Gastroesophageal sphincter (tissue), 4 donors: ENCODE data around the gene CALHM2. TPM values are rescaled to one million over a fixed set of nuclear protein-coding genes. Genes with fewer than 3 reads are reported as not detected.

Source experiments
- ATAC-seq: fragments of 150-250 bp; one replicate; pipeline ENCODE4 v1.9.1; 2016; ENCODE audit warnings: mild to moderate bottlenecking, moderate library complexity
- H3K27ac ChIP-seq, 4 donors: fragments of 200-600 bp; sonication (generic) in 3 of 4; 1 replicate in 3 of 4; 2 replicates in 1 of 4; pipeline ENCODE4 v1.5.1; 2016 to 2019
- H3K27me3 ChIP-seq: fragments of 200-600 bp; sonication (generic); one replicate; pipeline ENCODE4 v1.5.1; 2019
- H3K36me3 ChIP-seq, 2 donors: fragments of 200-600 bp; sonication (generic); one replicate each; pipeline ENCODE4 v1.5.1; 2019; ENCODE audit warnings: control low read depth in 1 of 2
- H3K4me1 ChIP-seq, 3 donors: fragments of 200-600 bp; sonication (generic); 1 replicate in 2 of 3; 2 replicates in 1 of 3; pipeline ENCODE4 v1.5.1; 2016 to 2019; ENCODE audit warnings: control low read depth in 2 of 3
- H3K4me3 ChIP-seq, 2 donors: fragments of 200-600 bp; sonication (generic); one replicate each; pipeline ENCODE4 v1.5.1; 2019; ENCODE audit warnings: mild to moderate bottlenecking in 1 of 2, moderate library complexity in 1 of 2
- H3K9me3 ChIP-seq, 3 donors: fragments of 200-600 bp; sonication (generic); one replicate each; pipeline ENCODE4 v1.5.1; 2017 to 2019; ENCODE audit warnings: control low read depth in 2 of 3
- CTCF ChIP-seq, 4 experiments: fragments of 200-600 bp in 2 of 4; fragments of 450-650 bp in 2 of 4; sonication (generic) in 1 of 4; IDR thresholded peaks; one replicate each; pipeline ENCODE4 v1.5.1; 2017 to 2019; ENCODE audit warnings: antibody characterized with exemption in 4 of 4, mild to moderate bottlenecking in 2 of 4, moderate library complexity in 2 of 4
- EP300 ChIP-seq: sonication (generic); formaldehyde crosslinking; IDR thresholded peaks from one replicate; pipeline ENCODE4 v1.6.1; 2017; ENCODE audit warnings: antibody characterized with exemption, mild to moderate bottlenecking
- POLR2A ChIP-seq, 2 donors: fragments of 450-650 bp; IDR thresholded peaks; one replicate each; pipeline ENCODE4 v1.6.1; 2017; ENCODE audit warnings: antibody characterized with exemption in 2 of 2, mild to moderate bottlenecking in 2 of 2, moderate library complexity in 1 of 2
- POLR2AphosphoS5 ChIP-seq: sonication (generic); formaldehyde crosslinking; IDR thresholded peaks from one replicate; pipeline ENCODE4 v1.6.1; 2017; ENCODE audit warnings: antibody characterized with exemption
- WGBS, 2 donors: methylation state at CpG; one replicate each; pipeline ENCODE4 v1.1.5; 2018; ENCODE audit warnings: low coverage in 1 of 2; 5-methylcytosine and 5-hydroxymethylcytosine counted together
- total RNA-seq, 4 donors: library from RNA; depleted of rRNA; stranded (reverse); fragments of >200 nt; gene quantifications; one replicate each; pipeline ENCODE4 v1.1.0, GENCODE V29; 2016

Gene CALHM2
- total RNA-seq, 4 donors from 2014 or later, result 30.8 to 69.3 (median 49.6) TPM

GRCh38 chr10:103443475-103444185 is 8.5 kb downstream of the CALHM2 start:
- Histone ChIP-seq H3K4me1 (peaks cover 0 to 67% (median 36%) of the 10 kb centered on the region in 3 donors), H3K27me3 (no peaks in the 10 kb centered on the region), H3K27ac (peak overlapping the region in 3 of 4 donors; percentile 26 to 91 (median 86)), H3K4me3 (no peak overlapping the region), H3K36me3 (peaks cover 0 to 100% of the 10 kb centered on the region in 2 donors), H3K9me3 (no peaks in the 10 kb centered on the region)
- no peak for TF ChIP-seq CTCF (IDR thresholded peaks at IDR 0.05)
- TF ChIP-seq EP300, result no peak
- no peak for TF ChIP-seq POLR2A (IDR thresholded peaks at IDR 0.05)
- TF ChIP-seq POLR2AphosphoS5, result no peak
- WGBS, 2 donors, result 80 to 83% methylated on average over 7 to 8 of the region's 23 CpGs
- no peak for ATAC-seq

- H3K27me3 ChIP-seq, result no peaks in the 10 kb centered on the region
- H3K4me3 ChIP-seq, result no peak overlapping the region
- peaks cover 0 to 51% (median 21%) of the 10 kb centered on the region in 3 donors for H3K4me1 ChIP-seq
- peaks cover 0 to 100% of the 10 kb centered on the region in 2 donors for H3K36me3 ChIP-seq
- TF ChIP-seq POLR2AphosphoS5 (no peak), EP300 (no peak), POLR2A (IDR thresholded peaks at IDR 0.05) (no peak), CTCF (IDR thresholded peaks at IDR 0.05) (no peak)
- peak overlapping the region in 3 of 4 donors; percentile 10 to 31 (median 29) for H3K27ac ChIP-seq
- WGBS, 2 donors, result 60% methylated on average over 1 of the region's 13 CpGs; no CpG with 5 or more reads in 1 of the 2 donors
- H3K9me3 ChIP-seq, result no peaks in the 10 kb centered on the region
- no peak for ATAC-seq
These were observed 10.1 kb downstream of the CALHM2 start for GRCh38 chr10:103442031-103442461.

- ATAC-seq, result no peak
- H3K27ac ChIP-seq, result peak overlapping the region in 3 of 4 donors; percentile 10 to 31 (median 29)
- H3K4me1 ChIP-seq, result peaks cover 0 to 47% (median 16%) of the 10 kb centered on the region in 3 donors
- WGBS, 2 donors, result no CpG with 5 or more reads among the region's 8 CpGs
- TF ChIP-seq EP300 (no peak), CTCF (IDR thresholded peaks at IDR 0.05) (no peak), POLR2A (IDR thresholded peaks at IDR 0.05) (no peak), POLR2AphosphoS5 (no peak)
- H3K27me3 ChIP-seq, result no peaks in the 10 kb centered on the region
- peaks cover 0 to 100% of the 10 kb centered on the region in 2 donors for H3K36me3 ChIP-seq
- H3K4me3 ChIP-seq, result no peak overlapping the region
- no peaks in the 10 kb centered on the region for H3K9me3 ChIP-seq
These were observed 10.6 kb downstream of the CALHM2 start for GRCh38 chr10:103441611-103442010.

- H3K36me3 ChIP-seq, result peaks cover 0 to 100% of the 10 kb centered on the region in 2 donors
- no peaks in the 10 kb centered on the region for H3K27me3 ChIP-seq
- TF ChIP-seq POLR2AphosphoS5 (no peak), EP300 (no peak), CTCF (IDR thresholded peaks at IDR 0.05) (no peak), POLR2A (IDR thresholded peaks at IDR 0.05) (no peak)
- peak overlapping the region in 1 of 4 donors; percentile 29 for H3K27ac ChIP-seq
- WGBS, 2 donors, result 78 to 92% methylated on average over 4 to 8 of the region's 8 CpGs
- ATAC-seq, result no peak
- no peaks in the 10 kb centered on the region for H3K9me3 ChIP-seq
- H3K4me3 ChIP-seq, result no peak overlapping the region
- H3K4me1 ChIP-seq, result peaks cover 0 to 43% (median 13%) of the 10 kb centered on the region in 3 donors
These were observed 11.0 kb downstream of the CALHM2 start for GRCh38 chr10:103441206-103441605.

GRCh38 chr10:103440416-103440815 is 11.8 kb downstream of the CALHM2 start:
- H3K36me3 ChIP-seq, result peaks cover 0 to 100% of the 10 kb centered on the region in 2 donors
- H3K4me3 ChIP-seq, result no peak overlapping the region
- H3K9me3 ChIP-seq, result no peaks in the 10 kb centered on the region
- 82% methylated on average over 12 of the region's 14 CpGs; no CpG with 5 or more reads in 1 of the 2 donors for WGBS, 2 donors
- peaks cover 0 to 35% (median 8%) of the 10 kb centered on the region in 3 donors for H3K4me1 ChIP-seq
- no peaks in the 10 kb centered on the region for H3K27me3 ChIP-seq
- ATAC-seq, result no peak
- H3K27ac ChIP-seq, result no peak overlapping the region
- TF ChIP-seq CTCF (IDR thresholded peaks at IDR 0.05) (no peak), POLR2A (IDR thresholded peaks at IDR 0.05) (no peak), POLR2AphosphoS5 (no peak), EP300 (no peak)
